ENCODE measurements around the gene PCNA. TPM values are rescaled to one million over a fixed set of nuclear protein-coding genes. Genes with fewer than 3 reads are reported as not detected.
A peak's percentile ranks its signal among the peaks of the same experiment; 100 is the strongest.

Gene PCNA
- total and polyA plus RNA-seq, 10 of the 15 experiments (the other 5 are each of a cell fraction or from before 2014, with no cell fraction given): 389 to 694 (median 540) TPM

DNA sequence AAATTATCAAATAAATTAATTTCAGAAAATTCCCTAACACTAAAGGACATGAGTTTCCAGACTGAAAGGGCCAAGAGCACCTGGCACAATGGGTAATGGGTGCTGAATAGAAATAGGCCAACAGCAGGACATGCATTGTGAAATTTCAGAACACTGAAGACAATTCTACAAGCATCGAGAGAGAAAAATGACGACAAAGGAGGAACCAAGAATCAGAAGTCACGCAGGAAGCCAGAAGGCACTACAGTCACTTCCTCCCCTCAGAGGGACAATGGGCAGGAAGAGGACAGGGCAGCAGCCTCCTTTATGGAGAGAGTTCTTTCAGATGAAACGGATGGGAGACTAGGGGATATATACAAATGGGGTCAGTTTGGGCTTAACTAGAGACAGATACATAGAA is 29.6 kb downstream of the PCNA start (continued):
- TF ChIP-seq, protein P1, sequence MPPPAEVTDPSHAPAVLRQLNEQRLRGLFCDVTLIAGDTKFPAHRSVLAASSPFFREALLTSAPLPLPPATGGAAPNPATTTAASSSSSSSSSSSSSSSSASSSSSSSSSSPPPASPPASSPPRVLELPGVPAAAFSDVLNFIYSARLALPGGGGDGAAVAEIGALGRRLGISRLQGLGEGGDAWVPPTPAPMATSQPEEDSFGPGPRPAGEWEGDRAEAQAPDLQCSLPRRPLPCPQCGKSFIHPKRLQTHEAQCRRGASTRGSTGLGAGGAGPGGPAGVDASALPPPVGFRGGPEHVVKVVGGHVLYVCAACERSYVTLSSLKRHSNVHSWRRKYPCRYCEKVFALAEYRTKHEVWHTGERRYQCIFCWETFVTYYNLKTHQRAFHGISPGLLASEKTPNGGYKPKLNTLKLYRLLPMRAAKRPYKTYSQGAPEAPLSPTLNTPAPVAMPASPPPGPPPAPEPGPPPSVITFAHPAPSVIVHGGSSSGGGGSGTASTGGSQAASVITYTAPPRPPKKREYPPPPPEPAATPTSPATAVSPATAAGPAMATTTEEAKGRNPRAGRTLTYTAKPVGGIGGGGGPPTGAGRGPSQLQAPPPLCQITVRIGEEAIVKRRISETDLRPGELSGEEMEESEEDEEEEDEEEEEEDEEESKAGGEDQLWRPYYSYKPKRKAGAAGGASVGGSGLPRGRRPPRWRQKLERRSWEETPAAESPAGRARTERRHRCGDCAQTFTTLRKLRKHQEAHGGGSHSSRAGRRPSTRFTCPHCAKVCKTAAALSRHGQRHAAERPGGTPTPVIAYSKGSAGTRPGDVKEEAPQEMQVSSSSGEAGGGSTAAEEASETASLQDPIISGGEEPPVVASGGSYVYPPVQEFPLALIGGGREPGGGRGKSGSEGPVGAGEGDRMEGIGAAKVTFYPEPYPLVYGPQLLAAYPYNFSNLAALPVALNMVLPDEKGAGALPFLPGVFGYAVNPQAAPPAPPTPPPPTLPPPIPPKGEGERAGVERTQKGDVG (CRISPR knock-in tag; IDR thresholded peaks at IDR 0.05): no peak
- TF ChIP-seq MTA2 (IDR thresholded peaks at IDR 0.05; ENCODE audit: low read depth): peak; percentile 31; the same call in 1 of the 2 replicates
- TF ChIP-seq, protein P2, sequence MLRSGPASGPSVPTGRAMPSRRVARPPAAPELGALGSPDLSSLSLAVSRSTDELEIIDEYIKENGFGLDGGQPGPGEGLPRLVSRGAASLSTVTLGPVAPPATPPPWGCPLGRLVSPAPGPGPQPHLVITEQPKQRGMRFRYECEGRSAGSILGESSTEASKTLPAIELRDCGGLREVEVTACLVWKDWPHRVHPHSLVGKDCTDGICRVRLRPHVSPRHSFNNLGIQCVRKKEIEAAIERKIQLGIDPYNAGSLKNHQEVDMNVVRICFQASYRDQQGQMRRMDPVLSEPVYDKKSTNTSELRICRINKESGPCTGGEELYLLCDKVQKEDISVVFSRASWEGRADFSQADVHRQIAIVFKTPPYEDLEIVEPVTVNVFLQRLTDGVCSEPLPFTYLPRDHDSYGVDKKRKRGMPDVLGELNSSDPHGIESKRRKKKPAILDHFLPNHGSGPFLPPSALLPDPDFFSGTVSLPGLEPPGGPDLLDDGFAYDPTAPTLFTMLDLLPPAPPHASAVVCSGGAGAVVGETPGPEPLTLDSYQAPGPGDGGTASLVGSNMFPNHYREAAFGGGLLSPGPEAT (IDR thresholded peaks at IDR 0.05; ENCODE audit: low read depth): peak; percentile 66
- 0 out of 2 replicates have a peak, but pooled peaks have one; percentile 33 for TF ChIP-seq CHD2 (IDR thresholded peaks at IDR 0.05; ENCODE audit: borderline replicate concordance, low read depth, low read length)
- TF ChIP-seq FOS (IDR thresholded peaks at IDR 0.05; ENCODE audit: borderline replicate concordance, extremely low read depth, insufficient read length): no peak
- TF ChIP-seq NRF1 (conservative IDR thresholded peaks at IDR 0.05; ENCODE audit: low read depth, low read length): no peak

DNA sequence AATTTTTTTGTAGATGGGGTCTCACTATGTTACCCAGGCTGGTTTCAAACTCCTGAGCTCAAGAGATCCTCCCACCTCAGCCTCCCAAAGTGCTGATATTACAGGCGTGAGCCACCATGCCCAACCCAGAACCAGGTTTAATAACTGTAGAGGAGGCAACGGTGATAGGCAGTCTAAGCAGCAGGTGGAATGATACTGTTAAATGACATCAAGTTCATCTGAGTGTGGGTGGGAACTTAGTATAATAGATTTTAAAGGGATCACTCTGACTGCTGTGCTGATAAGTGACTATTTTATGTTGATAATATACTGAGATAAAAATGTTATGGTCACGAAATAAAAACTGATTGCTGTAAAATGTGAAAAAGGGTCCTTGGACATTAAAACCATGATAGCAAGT is 31.1 kb downstream of the PCNA start:
- 83% methylated on average over 3 of the region's 3 CpGs for WGBS (ENCODE audit: insufficient coverage, insufficient replicate concordance, low lambda C conversion rate, missing lambda C conversion rate)
- no peak overlapping the region for H3K4me3 ChIP-seq
- no peak for FAIRE-seq
- no peaks in the 10 kb centered on the region for H4K20me1 ChIP-seq (ENCODE audit: control insufficient read depth, insufficient read depth)
- in situ Hi-C loops (cut with MboI): no loop called here
- no peaks in the 10 kb centered on the region for H3K4me1 ChIP-seq (ENCODE audit: control insufficient read depth, insufficient read depth, low read length)
- ChIA-PET CTCF (interaction anchor here (1.0 to 2.8 kb wide), 5 partner anchors 10 to 475 kb away, joined by 3 to 12 read pairs (median 3); no protein-coding TSS in a partner anchor), RAD21 (ENCODE audit: unreplicated experiment) (interaction anchor here (1.2 to 2.4 kb wide), 4 partner anchors 9 to 99 kb away, joined by 3 to 10 read pairs (median 4); no protein-coding TSS in a partner anchor), POLR2A (interaction anchor here (0.6 to 8.6 kb wide), 9 partner anchors 8 to 1541 kb away, joined by 4 to 49 read pairs (median 6); no protein-coding TSS in a partner anchor), SMC1A (ENCODE audit: uncharacterized antibody, unreplicated experiment) (interaction anchor here (1.0 to 3.4 kb wide), 8 partner anchors 9 to 186 kb away, joined by 3 to 13 read pairs (median 6); no protein-coding TSS in a partner anchor)
- no peaks in the 10 kb centered on the region for H3K79me2 ChIP-seq (ENCODE audit: control insufficient read depth, insufficient read depth, low read length)
- H3K9ac ChIP-seq (ENCODE audit: control insufficient read depth, insufficient read depth, low read length): no peak overlapping the region
- TF ChIP-seq CBX5 (IDR thresholded peaks at IDR 0.05; ENCODE audit: low read depth) (no peak), FOXK2 (IDR thresholded peaks at IDR 0.05) (no peak), NR2F1 (conservative IDR thresholded peaks at IDR 0.05) (no peak)
- TF ChIP-seq, protein P3, sequence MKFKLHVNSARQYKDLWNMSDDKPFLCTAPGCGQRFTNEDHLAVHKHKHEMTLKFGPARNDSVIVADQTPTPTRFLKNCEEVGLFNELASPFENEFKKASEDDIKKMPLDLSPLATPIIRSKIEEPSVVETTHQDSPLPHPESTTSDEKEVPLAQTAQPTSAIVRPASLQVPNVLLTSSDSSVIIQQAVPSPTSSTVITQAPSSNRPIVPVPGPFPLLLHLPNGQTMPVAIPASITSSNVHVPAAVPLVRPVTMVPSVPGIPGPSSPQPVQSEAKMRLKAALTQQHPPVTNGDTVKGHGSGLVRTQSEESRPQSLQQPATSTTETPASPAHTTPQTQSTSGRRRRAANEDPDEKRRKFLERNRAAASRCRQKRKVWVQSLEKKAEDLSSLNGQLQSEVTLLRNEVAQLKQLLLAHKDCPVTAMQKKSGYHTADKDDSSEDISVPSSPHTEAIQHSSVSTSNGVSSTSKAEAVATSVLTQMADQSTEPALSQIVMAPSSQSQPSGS (IDR thresholded peaks at IDR 0.05; ENCODE audit: low read length): no peak
- no peak overlapping the region for H3K27ac ChIP-seq (ENCODE audit: control insufficient read depth, insufficient read depth)
- no peak overlapping the region for H3K4me2 ChIP-seq (ENCODE audit: control insufficient read depth, insufficient read depth)
- no peak for ATAC-seq
- no TSS peak for BruUV-seq (replicated peaks)
- H2AFZ ChIP-seq (ENCODE audit: control insufficient read depth, low read depth, low read length): no peak overlapping the region
- DNase-seq (ENCODE audit: low read depth, low spot score): no peak
- H3K36me3 ChIP-seq (ENCODE audit: control insufficient read depth in 2 of 2, insufficient read depth in 2 of 2, low read length in 1 of 2): peaks cover 0 to 4% of the 10 kb centered on the region in 2 experiments; a peak in 1 of 4 replicates
- no peaks in the 10 kb centered on the region for H3K9me3 ChIP-seq (replicated peaks; ENCODE audit: control insufficient read depth, insufficient read depth, low read length)
- intact Hi-C loops (cut with micrococcal nuclease; ENCODE audit: unreplicated experiment): no loop called here
- H3K27me3 ChIP-seq (replicated peaks in 1 of 2; ENCODE audit: control insufficient read depth in 2 of 2, insufficient read depth in 2 of 2, low read length in 1 of 2): no peaks in the 10 kb centered on the region
